Right hindlimb (tissue), 1 donor: ENCODE measurements around the gene OSR1.
A peak's percentile ranks its signal among the peaks of the same experiment; 100 is the strongest.
"Not testable (repeated sequence)": the region's sequence is repeated elsewhere in the genome, so short reads cannot be mapped to it uniquely, and the experiment has no call there.

Source experiments
- DNase-seq: peaks from one replicate; pipeline ENCODE4 v3.0.0-alpha.2; 2018

The OSR1 gene

DNA sequence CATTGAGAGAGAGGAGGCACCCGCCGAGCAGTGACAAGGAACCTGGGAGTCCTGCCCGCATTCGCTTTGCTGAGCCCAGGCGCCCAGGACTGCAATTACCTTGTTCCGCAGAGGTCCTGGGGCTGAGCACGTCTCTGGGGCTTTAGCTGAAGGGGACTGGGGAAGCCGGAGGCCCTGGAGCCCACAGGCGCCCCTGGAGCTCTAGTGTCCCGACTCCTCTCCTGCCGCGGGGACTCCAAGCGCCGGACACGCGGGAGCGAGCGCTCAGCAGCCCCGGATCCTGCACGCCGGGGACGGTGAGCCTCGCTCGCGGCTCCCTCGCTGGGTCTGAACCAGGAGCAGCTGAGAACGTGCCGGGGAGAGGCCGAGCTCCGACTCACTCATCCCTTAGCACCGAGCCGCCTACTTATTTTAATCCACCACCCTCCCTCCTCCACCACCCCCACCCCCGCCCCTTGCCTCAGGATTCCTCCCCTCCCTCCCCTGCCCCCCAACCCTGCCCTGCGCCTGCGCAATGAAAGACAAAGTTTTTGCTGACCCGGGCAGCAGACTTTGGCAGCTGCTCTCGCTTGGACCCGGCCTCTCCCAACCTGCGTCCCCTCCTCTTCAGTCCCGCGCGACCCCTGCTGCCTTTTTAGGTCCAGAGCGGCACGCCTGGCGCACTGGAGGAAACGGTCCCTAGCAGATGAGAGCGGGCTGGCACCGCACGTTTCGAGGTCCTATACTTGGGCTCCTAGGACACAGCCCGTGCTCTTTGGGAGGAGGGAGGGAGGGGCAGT is at the start of gene OSR1:
Gene OSR1, minus strand, starts transcription at position 382 of the 779 bp plus-strand sequence. CDS start 4,818 bp downstream, outside the sequence.
- peak; percentile 91 for DNase-seq

DNA sequence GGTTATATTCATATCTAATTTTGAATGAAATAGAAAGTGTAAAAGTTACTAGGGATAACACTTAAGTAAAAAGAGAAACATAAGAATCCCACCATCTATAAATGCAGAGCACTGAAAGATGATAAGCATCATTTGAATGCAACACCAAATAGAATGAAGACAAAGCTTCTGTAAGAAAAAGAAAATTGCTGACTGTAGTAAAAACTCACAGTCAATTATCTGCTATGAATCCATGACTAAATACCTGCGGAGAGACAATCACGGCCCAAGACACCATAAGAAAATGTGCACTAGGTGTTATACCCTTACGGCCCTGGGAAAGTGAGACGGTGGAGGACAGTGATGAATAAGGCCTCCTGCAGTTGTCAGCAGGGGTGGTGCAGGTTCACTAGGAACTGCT is 45.4 kb upstream of the OSR1 start:
- no peak for DNase-seq

DNA sequence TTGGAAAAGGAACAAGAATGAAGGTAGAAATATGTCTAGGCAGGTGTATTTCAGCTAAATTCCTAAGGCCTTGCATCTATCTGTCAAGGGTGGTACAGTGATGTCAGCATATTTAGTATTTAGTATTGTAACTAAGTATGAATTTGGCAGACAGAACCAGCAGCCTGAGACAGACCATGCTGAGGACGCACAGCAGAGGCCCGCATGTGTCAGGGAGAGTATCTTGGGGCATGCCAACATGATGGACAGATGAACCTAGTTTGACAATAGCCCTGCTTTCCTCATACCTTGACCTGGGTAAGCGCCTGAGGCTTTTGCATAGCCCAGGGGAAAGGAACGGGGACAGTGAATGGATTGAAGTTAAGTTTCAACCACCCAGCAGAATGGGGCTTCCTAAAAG is 33.8 kb upstream of the OSR1 start:
- DNase-seq = no peak

DNA sequence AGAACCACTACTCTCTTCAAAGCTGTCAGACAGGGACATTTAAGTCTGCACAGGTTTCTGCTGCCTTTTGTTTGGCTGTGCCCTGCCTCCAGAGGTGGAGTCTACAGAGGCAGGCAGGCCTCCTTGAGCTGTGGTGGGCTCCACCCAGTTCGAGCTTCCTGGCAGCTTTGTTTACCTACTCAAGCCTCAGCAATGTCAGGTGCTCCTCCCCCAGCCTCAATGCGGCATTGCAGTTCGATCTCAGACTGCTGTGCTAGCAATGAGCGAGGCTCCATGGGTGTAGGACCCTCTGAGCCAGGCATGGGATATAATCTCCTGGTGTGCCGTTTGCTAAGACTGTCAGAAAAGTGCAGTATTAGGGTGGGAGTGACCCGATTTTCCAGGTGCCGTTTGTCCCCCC is 31.0 kb upstream of the OSR1 start:
- DNase-seq = not testable (repeated sequence)

DNA sequence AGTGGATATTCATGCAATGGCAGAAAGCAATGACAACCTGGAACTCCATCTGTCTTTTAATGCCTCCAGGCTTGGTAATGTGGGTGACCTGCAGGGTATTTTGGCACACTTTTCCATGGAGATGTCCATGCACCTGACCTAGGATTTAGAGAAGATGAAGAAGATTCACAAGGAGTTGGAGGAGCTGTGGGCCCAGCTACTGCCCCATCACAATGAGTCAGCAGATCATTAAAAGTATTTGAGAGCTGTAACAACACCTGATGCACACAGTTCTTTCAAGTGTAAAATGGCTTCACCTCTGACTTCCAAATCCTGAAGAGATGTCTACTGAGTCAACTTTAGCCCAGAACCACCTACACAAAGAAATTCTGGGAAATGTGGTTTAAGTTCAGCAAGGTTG is 22.1 kb upstream of the OSR1 start:
- DNase-seq = no peak

DNA sequence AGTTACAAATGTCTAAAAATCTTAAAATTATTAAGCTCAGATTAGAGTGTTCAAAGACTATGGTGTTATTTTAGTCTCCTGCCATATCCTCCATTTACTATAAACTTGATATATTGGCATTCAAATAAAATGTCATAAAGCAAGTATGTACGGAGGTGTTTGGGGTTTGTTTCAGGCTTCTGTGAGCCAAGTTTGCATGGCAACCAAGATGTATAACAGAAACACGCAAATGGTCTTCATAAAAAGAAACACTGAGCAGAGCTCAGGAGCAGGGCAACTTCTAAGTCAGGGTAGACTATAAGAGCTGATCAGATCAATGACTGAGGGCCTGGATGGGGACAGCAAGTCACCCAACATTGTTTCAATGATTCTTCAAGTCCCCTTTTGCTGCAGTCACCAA is 20.5 kb upstream of the OSR1 start:
- no peak for DNase-seq

DNA sequence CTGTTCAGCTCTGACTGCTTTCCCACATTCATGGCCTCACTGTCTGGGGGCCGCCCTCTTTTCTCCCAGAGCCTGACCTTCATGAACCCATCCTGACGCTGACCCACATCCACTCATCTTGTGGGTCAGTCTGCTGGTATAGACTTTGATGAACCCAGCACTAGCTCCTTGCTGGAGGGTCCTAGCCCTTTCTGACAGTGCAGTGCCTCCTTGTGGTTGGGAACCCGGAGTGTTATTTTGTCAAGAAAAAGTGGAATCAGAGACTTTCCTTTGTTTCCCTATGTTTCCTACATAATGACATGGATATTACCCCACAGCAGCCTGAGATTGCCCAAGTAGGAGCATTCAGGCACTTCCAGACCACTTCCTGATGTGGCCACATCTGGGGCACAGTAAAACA is 19.3 kb upstream of the OSR1 start:
- DNase-seq = no peak

DNA sequence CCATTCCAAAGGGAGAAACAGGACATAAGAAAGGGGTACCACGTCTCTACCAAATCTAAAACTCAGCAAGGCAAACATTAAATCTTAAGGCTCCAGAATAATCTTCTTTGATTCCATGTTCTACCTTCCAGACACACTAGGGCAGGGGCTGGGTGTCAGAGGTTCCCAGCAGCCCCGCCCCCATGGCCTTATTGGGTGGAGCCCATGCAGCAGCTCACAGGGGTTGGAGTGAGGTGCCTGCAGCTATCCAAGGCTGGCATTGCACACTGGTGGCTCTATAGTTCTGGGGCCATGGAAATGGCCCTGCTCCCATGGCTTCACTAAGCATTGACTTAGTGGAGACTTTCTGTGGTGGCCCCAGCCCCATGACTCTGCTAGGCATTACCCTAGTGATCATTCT is 14.9 kb upstream of the OSR1 start:
- no peak for DNase-seq

DNA sequence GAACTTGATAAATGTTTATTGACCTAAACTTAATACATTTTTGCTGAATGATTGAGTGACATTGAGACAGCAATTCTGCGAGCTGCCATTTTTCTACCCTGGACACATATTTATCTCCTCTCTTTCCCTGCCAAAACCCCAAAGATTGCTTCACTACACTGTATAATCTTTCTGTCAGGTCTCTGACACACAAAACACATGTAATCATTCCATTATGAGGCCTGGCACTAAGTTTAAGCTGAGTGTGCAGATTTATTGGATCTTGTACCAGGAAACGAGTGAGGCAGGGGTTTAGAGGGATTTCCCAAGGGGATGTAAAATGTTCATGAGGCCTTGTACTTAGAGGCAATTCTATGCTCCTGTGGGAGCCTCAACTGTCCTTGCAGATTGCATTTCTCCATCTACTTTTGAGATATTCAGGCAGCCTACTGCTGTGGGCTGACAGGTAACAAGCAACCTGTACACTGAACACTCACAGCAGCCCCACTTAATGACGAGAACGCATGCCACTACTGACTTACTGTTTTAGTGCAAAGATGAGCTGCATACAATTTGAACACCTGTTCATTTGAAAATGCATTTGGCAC is 13.7 kb upstream of the OSR1 start:
- DNase-seq = no peak

DNA sequence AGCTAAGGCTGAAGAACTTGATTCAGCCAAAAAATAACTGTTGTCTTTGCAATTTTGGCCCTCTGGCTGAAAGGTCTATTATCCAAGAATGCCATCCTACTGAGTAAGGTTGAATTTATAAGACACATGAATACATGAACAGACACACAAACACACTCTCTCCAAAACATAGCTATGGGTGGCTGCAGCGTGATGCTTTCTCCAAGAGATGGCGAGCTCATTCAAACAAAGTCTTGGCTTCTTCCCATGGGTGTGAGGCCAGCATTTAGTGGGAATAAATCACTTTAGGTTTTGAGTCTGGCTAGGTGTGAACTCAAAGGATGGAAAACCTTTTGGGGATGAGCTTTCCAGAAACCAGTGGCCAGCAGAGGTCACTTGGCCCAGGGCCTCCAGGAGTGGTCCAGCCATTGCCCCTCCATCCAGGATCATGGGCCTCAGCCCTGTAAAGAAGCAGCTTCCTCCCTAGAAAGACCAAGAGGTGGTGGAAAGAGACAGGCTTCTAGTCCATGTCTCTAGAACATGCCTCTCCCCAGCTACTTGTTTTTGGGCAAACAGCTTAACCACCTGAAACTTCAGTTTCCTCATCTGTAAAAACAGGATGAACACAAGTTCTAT is 11.0 kb upstream of the OSR1 start:
- DNase-seq = no peak

DNA sequence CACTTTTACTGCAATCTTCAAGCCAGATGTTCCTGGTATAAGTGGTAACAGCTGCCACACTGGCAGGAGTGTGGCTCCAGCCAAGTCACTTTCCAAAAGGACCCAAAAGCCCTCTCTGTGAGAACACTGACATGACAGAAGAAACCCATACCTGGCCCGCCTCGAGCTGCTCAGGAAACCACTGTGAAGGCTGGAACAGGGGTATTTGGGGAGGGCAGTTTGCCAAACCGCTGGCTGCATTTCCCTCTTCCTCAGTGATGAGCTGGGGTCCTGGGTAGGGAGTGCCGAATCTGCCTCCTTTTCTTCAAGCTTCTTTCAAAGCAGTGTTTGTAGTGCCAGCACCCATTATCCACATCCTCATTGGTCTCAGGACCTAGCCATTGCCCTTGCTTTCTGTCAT is 10.3 kb upstream of the OSR1 start:
- no peak for DNase-seq

DNA sequence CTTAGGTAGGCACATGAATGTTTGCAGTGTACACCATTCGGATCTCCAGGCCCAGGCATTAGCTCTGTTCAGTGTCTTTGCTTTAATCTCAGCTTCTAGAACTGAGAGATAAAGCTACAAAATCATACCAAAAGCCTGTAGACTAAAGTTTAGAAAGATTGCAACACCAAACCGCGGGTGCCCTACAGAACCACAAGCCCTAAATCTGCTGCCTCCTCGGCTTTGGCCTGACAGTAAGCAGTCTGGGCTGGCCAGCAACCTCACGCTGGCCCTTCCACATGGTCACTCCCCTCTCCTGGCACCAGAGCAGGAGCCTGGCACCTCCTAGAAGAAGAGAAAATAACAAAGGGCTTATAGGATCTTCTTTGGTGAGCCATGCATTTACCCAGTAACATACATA is 8.9 kb upstream of the OSR1 start:
- DNase-seq = no peak

DNA sequence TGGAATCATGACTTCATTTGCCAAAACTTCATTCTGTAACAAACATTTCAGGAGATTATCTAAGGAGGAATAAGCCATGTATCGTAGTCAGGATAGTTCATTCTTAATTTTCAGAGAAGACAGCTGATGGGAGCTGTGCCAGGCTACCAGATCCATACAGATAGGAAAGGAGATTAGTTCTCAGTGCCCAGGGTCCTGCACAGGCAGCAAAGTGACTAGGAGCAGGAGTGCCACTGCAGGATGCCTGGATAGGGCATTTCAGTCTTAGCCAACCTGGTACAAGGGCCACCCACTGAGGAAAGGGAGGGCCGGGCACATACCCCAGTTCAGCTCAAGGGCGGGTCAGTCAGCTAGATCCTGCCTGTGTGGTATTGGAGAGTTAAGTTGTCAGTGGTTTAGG is 6.7 kb upstream of the OSR1 start:
- DNase-seq = no peak

DNA sequence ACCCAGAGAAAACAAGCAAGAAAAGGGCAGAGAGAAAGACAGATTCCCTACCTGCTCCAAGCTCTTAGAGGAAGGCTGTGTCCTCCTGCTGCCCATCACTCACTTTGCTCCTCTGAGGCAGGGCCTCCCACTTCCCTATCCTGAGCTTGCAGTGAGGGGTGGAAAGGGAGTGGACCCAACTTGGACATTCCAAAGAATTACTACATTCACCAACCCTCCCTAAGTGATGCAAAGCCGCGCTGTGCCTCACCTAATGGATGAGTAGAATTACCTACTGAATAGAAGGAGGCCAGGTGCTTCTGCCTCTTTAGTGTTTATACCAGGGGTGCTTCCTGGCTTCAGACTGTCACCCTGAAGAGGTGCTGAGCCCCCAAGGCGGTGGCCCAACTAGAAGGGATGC is 5.6 kb upstream of the OSR1 start:
- no peak for DNase-seq

DNA sequence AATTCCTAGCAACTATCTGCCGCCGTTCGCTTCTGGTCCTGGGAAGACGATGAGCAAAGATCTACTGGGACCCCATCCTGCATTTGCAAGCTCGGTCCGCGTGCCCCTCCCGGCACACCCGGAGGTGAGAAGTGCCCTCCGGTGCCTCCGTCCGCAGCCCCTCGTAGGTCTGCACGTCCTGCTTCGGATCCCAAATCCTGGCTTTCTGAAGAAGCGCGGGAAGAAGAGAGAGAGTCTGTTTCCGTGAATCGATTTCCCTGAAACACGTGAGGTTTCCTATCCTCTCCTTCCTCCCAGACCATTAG is 5.0 kb upstream of the OSR1 start:
- no peak for DNase-seq

DNA sequence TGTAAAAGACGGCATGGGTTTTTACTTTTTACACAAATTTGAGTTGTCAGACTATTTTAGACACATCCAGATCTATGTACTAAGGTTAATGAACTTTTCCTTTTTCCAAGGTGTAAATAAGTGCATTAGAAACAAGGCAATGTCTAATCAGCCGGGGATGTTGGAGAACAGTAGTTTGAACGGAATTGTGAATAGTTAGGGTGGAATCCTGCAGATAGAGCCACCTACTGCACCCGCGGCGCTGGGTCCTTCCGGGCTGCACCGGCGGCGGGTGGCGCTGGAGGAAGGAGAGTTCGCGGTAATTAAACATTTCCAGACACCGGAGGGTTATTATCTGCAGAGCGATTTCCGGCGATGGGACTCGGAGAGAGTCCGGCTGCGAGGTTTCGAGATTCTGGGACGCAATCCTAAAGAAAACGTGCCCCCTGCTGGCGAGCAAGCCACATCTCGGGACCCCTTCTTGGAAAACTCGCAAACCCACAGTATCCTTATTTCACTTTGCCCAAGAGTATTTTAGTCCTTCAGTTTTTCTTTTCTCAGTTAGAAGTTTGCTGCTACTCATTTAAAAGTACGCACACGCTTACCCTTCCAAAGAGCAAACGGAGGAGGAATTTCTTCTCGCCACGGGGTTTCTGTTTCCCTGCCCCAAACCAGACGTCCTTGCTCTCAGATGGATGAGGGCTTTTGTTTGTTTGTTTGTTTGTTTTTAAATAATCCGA is 4.5 kb upstream of the OSR1 start:
- peak; percentile 92 for DNase-seq

DNA sequence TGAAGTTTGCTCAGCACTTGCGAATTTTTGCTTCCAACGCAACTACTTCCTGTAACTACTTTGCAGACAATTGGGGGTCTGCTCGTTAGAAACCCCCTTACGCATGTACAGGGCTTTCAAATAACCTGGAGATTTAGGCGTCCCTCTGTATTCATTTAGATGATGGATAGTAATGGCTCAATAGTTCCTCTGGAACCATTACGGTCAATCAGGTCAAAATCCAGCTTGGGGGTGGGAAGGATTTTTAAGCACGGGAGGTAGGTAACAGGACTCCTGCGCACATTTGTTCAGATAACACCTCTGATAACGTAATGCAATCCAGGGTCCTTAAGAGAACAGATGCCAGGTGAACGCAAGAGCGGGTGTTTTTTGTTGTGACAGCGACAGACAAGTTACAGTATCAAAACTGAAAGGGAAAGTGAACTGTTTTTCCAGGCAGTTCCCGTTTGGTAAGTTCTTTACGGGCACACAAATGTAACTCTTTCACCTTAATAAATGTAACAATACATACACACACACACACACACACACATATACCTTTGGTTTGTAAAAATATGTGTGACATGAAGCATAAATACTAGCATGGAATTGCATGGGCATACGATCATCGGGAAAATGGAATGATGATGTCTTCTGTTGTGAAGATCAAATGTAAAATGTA is 3.8 kb upstream of the OSR1 start:
- peak; percentile 41 for DNase-seq

DNA sequence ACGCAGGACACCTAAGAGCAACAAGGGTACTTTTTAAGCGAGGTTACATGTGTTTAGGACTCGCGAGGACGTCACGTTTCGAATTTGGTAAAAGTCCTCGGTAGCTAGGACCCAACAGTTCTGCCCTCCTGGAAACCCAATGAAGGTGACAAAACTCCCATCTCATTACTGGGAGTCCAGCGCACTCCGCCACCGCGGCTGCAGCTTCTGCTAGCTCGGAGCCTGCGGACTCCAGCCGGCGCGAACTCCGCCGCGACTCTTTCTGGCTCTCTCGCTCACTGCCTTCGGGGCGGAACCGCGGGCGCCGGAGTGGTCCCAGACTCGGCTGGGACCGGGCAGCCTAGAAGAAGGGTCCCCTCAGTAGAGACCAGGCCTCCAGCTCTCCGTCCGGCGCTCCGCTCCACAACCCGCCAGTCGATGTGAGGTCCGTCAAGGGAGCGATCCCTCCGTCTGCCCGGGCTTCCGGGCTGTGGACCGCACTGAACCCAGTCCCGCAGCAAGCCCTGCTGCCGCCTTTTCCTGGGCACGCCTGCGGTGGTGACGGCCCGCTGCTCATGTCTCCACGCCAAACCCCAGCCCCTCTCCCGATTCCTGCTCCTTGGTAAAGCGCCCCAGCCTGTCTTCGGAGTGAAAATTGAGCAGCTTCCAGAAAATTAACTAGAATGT is 3.0 kb upstream of the OSR1 start:
- peak; percentile 62 for DNase-seq

DNA sequence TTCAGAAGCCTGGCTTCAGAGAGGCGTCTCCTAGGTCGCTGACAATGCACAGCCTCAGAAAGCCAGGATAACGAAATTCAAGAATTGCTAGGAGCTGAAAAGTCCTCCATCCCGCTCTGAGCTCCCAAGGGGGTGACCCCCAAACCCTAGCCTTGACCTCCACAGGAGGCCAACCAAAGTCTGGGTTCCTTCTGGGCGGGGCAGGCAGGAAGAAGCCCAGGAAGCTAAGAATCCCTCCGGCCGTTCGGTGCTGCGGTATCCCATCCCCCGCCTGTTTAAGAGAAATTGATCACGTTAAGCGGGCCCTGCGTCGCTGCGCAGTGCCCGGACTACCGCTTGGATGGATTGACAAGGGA is 2.5 kb upstream of the OSR1 start:
- DNase-seq = no peak

DNA sequence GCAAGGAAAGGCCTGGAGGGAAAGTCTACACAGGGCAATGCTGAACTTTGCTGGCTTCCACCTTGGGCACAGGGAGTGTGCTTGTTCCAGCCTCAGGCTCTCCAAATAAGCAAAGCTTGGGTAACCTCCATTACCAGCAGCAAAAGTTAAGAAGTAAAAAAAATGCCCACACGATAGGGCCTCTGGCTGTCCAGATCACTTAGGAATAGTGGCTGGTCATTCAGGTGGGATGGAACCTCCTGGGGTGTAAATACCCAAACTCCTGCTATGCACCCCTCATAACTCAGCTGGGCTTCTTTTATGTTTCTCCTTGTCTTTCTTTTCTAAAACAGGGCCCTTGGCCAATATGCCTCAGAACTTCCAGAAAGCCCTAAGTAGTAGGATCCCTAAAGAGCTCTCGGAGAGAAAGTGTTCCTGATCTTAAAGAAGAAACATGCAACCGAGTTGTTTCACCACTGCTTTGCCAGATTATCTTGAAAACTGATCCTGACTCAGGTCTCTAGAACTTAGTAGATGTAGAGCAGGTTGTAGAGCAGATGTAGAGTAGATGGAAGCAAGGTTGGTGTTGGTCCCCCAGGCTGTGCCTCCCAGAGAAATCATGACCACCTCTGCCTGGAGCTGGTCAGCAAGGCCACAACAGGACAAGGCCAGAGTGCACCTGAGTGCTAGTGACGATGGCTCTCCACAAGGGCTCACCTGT is 2.0 kb upstream of the OSR1 start:
- DNase-seq = no peak

DNA sequence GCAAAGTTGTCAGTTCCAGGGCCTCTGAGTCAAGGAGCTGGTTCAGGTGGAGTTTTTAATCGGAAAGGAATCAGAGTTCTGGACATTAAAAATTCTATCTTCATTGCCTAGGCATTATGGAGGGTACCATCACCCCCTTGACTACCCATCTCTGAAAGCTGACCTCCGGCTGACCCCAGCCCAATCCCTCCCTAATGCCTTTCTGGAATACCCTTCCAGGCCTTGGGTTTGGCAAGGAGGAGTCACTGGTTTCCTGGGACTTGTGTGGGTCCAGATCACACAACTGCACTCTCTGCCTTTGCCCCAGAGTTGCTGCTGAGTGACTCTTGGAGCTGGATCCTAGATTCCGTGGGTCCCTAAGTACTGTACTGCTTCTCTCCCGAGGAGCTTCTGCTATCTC is 1.0 kb upstream of the OSR1 start:
- DNase-seq = no peak

DNA sequence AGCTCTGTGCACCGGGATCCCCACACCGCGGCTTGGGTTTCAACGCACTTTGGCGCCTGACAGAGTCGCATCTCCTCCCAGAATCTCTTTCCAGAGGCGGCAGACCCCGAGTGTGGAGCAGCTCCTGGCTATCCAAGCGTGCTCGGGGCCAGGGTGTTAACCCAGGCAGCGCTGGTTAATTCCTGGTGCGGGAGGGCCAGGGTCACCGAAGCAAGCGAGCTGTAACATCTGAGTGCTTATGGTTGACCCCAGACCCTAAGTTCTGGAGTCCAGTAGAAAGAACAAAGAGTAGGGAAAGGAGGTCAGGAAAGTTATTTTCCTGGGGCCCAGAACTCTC is 566 bp upstream of the OSR1 start:
- no peak for DNase-seq
